HepG2 (cell line): ENCODE results near the gene TAPBP. TPM values are rescaled to one million over a fixed set of nuclear protein-coding genes. Genes with fewer than 3 reads are reported as not detected.

Experiments
- FOXK1 ChIP-seq: sonication (generic); formaldehyde crosslinking; IDR thresholded peaks from 2 replicates; pipeline ENCODE4 v1.4.0; 2020; ENCODE audit warnings: low read depth, missing genetic modification reagents, borderline replicate concordance
- IKZF1 ChIP-seq: fragments of 450-650 bp; IDR thresholded peaks from 2 replicates; pipeline ENCODE4 v1.7.1; 2016
- JDP2 ChIP-seq: sonication (generic); formaldehyde crosslinking; IDR thresholded peaks from 2 replicates; pipeline ENCODE4 v1.8.1; 2022; ENCODE audit warnings: missing genetic modification reagents, borderline replicate concordance
- KDM3A ChIP-seq: IDR thresholded peaks from 2 replicates; pipeline ENCODE4 v1.6.1; 2018; ENCODE audit warnings: low read depth, missing compliant biosample characterization
- KLF13 ChIP-seq: sonication (generic); formaldehyde crosslinking; IDR thresholded peaks from 2 replicates; pipeline ENCODE4 v1.4.0; 2020; ENCODE audit warnings: mild to moderate bottlenecking, missing genetic modification reagents
- MEIS2 ChIP-seq: sonication (generic); formaldehyde crosslinking; IDR thresholded peaks from 2 replicates; pipeline ENCODE4 v1.9.0; 2021; ENCODE audit warnings: mild to moderate bottlenecking, missing genetic modification reagents
- MIER3 ChIP-seq: IDR thresholded peaks from 2 replicates; pipeline ENCODE4 v1.6.1; 2016; ENCODE audit warnings: missing compliant biosample characterization, borderline replicate concordance
- NONO ChIP-seq, 2 experiments: fragments of 450-650 bp in 1 of 2; sonication (generic) in 1 of 2; formaldehyde crosslinking in 1 of 2; IDR thresholded peaks in 1 of 2; conservative IDR thresholded peaks in 1 of 2; 2 replicates each; pipeline versions ENCODE4 v1.6.1 to v1.8.0; 2017 to 2022; ENCODE audit warnings: mild to moderate bottlenecking in 1 of 2, missing genetic modification reagents in 1 of 2, moderate library complexity in 1 of 2
- RFXANK ChIP-seq: IDR thresholded peaks from 2 replicates; pipeline ENCODE4 v1.6.1; 2016
- STAT5B ChIP-seq: sonication (generic); formaldehyde crosslinking; IDR thresholded peaks from 2 replicates; pipeline ENCODE4 v1.4.0; 2020; ENCODE audit warnings: missing genetic modification reagents
- ZNF713 ChIP-seq: sonication (generic); formaldehyde crosslinking; IDR thresholded peaks from 2 replicates; pipeline ENCODE4 v1.4.0; 2020; ENCODE audit warnings: mild to moderate bottlenecking, missing genetic modification reagents
- polyA plus RNA-seq, 8 experiments: library from polyadenylated mRNA; depleted of rRNA in 3 of 8; stranded (reverse) in 7 of 8; unstranded in 1 of 8; fragments of >200 nt; fragmentation: Illumina TruSeq in 4 of 8; extraction: Trizol in 4 of 8; gene quantifications; 2 replicates each; pipeline versions ENCODE4 v1.2.1 to v1.2.3, GENCODE V29; 2011 to 2016; ENCODE audit warnings: low read depth in 4 of 8, missing spikeins in 1 of 8, mixed read lengths in 1 of 8; ENCODE audit not compliant: insufficient read depth in 1 of 8
- total RNA-seq, 5 experiments: library from RNA; depleted of rRNA; stranded (reverse); fragments of >200 nt; fragmentation: Illumina TruSeq; extraction: Trizol; gene quantifications; 2 replicates each; pipeline ENCODE4 v1.2.3, GENCODE V29; 2016; ENCODE audit warnings: low read depth in 1 of 5
- TF ChIP-seq, protein P1 (sequence below): sonication (generic); formaldehyde crosslinking; IDR thresholded peaks from 2 replicates; pipeline ENCODE4 v1.4.0; 2020; ENCODE audit warnings: missing genetic modification reagents
- TF ChIP-seq, protein P2 (sequence below): sonication (generic); formaldehyde crosslinking; IDR thresholded peaks from 2 replicates; pipeline ENCODE4 v1.5.1; 2020; ENCODE audit warnings: missing genetic modification reagents, mild to moderate bottlenecking, borderline replicate concordance
- TF ChIP-seq, protein P3 (sequence below): sonication (generic); formaldehyde crosslinking; IDR thresholded peaks from 2 replicates; pipeline ENCODE4 v1.4.0; 2020; ENCODE audit warnings: missing genetic modification reagents
- TF ChIP-seq, protein P4 (sequence below): sonication (generic); formaldehyde crosslinking; IDR thresholded peaks from 2 replicates; pipeline ENCODE4 v1.4.0; 2020; ENCODE audit warnings: missing genetic modification reagents
- TF ChIP-seq, protein P5 (sequence below): sonication (generic); formaldehyde crosslinking; IDR thresholded peaks from 2 replicates; pipeline ENCODE4 v1.5.0; 2020; ENCODE audit warnings: mild to moderate bottlenecking, missing genetic modification reagents, borderline replicate concordance

Gene TAPBP
- total and polyA plus RNA-seq, 2 of the 13 experiments (the other 11 are each of a cell fraction or from before 2014, with no cell fraction given), result 27.4 to 32.3 TPM

DNA sequence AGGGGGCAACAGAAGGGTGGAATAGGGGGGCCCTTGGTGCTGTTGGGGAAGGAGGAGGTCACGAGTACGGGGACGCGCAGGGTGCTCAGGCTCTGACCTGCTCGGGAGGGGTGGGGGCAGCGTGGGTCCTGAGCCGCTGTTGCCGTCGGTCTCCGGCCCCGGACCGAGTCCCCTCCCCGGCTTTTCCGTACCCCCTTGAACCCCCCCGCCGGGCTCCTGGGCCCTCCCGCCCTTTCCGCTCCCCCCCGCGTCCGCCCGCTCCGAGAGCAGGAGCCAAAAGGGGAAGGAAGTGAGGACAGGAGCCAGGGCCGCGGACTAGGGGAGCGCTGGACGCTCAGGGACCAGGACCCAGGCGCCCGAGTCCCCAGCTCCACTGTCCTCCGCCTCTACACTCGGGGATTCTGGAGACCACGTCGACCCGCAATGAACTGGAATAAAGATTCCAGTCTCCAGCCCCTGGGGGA, 15.1 kb downstream of the TAPBP start, which contains the start of gene RGL2 (continued):
- no peak for TF ChIP-seq NONO (IDR thresholded peaks at IDR 0.05)
- TF ChIP-seq NONO (CRISPR knock-in tag; conservative IDR thresholded peaks at IDR 0.05), result no peak
- no peak for TF ChIP-seq RFXANK (CRISPR knock-in tag)
- no peak for TF ChIP-seq IKZF1
- TF ChIP-seq, protein P1, sequence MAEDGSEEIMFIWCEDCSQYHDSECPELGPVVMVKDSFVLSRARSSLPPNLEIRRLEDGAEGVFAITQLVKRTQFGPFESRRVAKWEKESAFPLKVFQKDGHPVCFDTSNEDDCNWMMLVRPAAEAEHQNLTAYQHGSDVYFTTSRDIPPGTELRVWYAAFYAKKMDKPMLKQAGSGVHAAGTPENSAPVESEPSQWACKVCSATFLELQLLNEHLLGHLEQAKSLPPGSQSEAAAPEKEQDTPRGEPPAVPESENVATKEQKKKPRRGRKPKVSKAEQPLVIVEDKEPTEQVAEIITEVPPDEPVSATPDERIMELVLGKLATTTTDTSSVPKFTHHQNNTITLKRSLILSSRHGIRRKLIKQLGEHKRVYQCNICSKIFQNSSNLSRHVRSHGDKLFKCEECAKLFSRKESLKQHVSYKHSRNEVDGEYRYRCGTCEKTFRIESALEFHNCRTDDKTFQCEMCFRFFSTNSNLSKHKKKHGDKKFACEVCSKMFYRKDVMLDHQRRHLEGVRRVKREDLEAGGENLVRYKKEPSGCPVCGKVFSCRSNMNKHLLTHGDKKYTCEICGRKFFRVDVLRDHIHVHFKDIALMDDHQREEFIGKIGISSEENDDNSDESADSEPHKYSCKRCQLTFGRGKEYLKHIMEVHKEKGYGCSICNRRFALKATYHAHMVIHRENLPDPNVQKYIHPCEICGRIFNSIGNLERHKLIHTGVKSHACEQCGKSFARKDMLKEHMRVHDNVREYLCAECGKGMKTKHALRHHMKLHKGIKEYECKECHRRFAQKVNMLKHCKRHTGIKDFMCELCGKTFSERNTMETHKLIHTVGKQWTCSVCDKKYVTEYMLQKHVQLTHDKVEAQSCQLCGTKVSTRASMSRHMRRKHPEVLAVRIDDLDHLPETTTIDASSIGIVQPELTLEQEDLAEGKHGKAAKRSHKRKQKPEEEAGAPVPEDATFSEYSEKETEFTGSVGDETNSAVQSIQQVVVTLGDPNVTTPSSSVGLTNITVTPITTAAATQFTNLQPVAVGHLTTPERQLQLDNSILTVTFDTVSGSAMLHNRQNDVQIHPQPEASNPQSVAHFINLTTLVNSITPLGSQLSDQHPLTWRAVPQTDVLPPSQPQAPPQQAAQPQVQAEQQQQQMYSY (CRISPR knock-in tag), result no peak
- no peak for TF ChIP-seq KDM3A (CRISPR knock-in tag)
- TF ChIP-seq, protein P2, sequence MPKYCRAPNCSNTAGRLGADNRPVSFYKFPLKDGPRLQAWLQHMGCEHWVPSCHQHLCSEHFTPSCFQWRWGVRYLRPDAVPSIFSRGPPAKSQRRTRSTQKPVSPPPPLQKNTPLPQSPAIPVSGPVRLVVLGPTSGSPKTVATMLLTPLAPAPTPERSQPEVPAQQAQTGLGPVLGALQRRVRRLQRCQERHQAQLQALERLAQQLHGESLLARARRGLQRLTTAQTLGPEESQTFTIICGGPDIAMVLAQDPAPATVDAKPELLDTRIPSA (CRISPR knock-in tag), result no peak
- TF ChIP-seq MEIS2 (CRISPR knock-in tag), result peak; percentile 8; the same call in 1 of the 2 replicates
- no peak for TF ChIP-seq FOXK1 (CRISPR knock-in tag)
- TF ChIP-seq JDP2 (CRISPR knock-in tag), result no peak
- TF ChIP-seq, protein P3, sequence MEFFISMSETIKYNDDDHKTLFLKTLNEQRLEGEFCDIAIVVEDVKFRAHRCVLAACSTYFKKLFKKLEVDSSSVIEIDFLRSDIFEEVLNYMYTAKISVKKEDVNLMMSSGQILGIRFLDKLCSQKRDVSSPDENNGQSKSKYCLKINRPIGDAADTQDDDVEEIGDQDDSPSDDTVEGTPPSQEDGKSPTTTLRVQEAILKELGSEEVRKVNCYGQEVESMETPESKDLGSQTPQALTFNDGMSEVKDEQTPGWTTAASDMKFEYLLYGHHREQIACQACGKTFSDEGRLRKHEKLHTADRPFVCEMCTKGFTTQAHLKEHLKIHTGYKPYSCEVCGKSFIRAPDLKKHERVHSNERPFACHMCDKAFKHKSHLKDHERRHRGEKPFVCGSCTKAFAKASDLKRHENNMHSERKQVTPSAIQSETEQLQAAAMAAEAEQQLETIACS, result 0 out of 2 replicates have a peak, but pooled peaks have one; percentile 34
- TF ChIP-seq, protein P4, sequence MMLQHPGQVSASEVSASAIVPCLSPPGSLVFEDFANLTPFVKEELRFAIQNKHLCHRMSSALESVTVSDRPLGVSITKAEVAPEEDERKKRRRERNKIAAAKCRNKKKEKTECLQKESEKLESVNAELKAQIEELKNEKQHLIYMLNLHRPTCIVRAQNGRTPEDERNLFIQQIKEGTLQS (CRISPR knock-in tag), result 0 out of 2 replicates have a peak, but pooled peaks have one; percentile 0
- 0 out of 2 replicates have a peak, but pooled peaks have one; percentile 38 for TF ChIP-seq KLF13
- 0 out of 2 replicates have a peak, but pooled peaks have one; percentile 22 for TF ChIP-seq ZNF713 (CRISPR knock-in tag)
- TF ChIP-seq, protein P5, sequence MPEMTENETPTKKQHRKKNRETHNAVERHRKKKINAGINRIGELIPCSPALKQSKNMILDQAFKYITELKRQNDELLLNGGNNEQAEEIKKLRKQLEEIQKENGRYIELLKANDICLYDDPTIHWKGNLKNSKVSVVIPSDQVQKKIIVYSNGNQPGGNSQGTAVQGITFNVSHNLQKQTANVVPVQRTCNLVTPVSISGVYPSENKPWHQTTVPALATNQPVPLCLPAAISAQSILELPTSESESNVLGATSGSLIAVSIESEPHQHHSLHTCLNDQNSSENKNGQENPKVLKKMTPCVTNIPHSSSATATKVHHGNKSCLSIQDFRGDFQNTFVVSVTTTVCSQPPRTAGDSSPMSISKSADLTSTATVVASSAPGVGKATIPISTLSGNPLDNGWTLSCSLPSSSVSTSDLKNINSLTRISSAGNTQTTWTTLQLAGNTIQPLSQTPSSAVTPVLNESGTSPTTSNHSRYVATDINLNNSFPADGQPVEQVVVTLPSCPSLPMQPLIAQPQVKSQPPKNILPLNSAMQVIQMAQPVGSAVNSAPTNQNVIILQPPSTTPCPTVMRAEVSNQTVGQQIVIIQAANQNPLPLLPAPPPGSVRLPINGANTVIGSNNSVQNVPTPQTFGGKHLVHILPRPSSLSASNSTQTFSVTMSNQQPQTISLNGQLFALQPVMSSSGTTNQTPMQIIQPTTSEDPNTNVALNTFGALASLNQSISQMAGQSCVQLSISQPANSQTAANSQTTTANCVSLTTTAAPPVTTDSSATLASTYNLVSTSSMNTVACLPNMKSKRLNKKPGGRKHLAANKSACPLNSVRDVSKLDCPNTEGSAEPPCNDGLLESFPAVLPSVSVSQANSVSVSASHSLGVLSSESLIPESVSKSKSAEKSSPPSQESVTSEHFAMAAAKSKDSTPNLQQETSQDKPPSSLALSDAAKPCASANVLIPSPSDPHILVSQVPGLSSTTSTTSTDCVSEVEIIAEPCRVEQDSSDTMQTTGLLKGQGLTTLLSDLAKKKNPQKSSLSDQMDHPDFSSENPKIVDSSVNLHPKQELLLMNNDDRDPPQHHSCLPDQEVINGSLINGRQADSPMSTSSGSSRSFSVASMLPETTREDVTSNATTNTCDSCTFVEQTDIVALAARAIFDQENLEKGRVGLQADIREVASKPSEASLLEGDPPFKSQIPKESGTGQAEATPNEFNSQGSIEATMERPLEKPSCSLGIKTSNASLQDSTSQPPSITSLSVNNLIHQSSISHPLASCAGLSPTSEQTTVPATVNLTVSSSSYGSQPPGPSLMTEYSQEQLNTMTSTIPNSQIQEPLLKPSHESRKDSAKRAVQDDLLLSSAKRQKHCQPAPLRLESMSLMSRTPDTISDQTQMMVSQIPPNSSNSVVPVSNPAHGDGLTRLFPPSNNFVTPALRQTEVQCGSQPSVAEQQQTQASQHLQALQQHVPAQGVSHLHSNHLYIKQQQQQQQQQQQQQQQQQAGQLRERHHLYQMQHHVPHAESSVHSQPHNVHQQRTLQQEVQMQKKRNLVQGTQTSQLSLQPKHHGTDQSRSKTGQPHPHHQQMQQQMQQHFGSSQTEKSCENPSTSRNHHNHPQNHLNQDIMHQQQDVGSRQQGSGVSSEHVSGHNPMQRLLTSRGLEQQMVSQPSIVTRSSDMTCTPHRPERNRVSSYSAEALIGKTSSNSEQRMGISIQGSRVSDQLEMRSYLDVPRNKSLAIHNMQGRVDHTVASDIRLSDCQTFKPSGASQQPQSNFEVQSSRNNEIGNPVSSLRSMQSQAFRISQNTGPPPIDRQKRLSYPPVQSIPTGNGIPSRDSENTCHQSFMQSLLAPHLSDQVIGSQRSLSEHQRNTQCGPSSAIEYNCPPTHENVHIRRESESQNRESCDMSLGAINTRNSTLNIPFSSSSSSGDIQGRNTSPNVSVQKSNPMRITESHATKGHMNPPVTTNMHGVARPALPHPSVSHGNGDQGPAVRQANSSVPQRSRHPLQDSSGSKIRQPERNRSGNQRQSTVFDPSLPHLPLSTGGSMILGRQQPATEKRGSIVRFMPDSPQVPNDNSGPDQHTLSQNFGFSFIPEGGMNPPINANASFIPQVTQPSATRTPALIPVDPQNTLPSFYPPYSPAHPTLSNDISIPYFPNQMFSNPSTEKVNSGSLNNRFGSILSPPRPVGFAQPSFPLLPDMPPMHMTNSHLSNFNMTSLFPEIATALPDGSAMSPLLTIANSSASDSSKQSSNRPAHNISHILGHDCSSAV (CRISPR knock-in tag), result no peak
- no peak for TF ChIP-seq STAT5B (CRISPR knock-in tag)
- TF ChIP-seq MIER3 (CRISPR knock-in tag), result no peak
